ENCODE results near the gene PAEP.
"Not testable (repeated sequence)": the region's sequence is repeated elsewhere in the genome, so short reads cannot be mapped to it uniquely, and the experiment has no call there.

Gene PAEP

DNA sequence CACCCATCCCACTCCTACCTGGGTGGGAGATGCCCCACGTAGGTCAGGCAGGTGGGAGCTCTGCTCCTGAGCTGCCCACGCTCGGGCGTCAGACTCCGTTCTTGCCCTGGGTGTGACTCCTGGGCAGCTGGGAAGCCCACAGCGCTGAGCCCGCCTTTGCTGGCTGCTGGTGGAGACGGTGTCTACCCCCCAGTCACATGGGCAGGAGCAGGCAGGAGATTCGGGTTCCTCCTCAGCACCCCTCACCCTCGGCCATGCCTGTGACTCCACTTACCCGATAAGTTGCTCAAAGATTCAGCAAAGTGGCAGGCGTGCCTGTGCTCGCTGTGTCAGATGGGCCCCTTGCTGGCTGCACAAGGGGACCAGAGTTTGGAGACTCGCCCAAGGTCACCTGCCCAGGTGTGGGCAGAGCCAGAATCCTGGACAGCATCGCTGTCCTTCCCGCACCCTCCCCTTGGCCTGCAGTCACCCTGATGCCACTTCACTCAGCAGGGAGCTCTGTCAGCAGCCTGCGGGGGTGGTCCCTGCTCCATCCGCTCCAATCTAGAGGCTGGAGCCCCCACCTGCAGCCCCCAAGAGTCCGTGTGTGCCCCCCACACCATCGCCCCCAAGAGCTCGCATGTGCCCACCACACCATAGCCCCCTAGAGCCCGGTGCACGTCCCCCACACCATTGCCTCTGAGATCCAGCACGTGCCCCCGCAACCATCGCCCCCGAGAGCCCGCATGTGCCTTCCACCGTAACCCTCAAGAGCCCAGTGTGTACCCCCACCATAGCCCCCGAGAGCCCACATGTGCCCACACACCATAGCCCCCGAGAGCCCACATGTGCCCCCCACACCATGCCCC, 36.1 kb upstream of the PAEP start:
- ChIA-PET POLR2A (no interaction called here), CTCF (interaction anchor here (2.5 kb wide), 1 partner anchor 20 kb away, joined by 17 read pairs; no protein-coding TSS in a partner anchor)
- TF ChIP-seq, protein P1, sequence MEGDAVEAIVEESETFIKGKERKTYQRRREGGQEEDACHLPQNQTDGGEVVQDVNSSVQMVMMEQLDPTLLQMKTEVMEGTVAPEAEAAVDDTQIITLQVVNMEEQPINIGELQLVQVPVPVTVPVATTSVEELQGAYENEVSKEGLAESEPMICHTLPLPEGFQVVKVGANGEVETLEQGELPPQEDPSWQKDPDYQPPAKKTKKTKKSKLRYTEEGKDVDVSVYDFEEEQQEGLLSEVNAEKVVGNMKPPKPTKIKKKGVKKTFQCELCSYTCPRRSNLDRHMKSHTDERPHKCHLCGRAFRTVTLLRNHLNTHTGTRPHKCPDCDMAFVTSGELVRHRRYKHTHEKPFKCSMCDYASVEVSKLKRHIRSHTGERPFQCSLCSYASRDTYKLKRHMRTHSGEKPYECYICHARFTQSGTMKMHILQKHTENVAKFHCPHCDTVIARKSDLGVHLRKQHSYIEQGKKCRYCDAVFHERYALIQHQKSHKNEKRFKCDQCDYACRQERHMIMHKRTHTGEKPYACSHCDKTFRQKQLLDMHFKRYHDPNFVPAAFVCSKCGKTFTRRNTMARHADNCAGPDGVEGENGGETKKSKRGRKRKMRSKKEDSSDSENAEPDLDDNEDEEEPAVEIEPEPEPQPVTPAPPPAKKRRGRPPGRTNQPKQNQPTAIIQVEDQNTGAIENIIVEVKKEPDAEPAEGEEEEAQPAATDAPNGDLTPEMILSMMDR (IDR thresholded peaks at IDR 0.05; ENCODE audit: insufficient read depth, low read length, missing control alignments): no peak
- no peak overlapping the region for H3K4me3 ChIP-seq (ENCODE audit: low read depth, low read length)
- DNase-seq (ENCODE audit: low read depth, low spot score): no peak

DNA sequence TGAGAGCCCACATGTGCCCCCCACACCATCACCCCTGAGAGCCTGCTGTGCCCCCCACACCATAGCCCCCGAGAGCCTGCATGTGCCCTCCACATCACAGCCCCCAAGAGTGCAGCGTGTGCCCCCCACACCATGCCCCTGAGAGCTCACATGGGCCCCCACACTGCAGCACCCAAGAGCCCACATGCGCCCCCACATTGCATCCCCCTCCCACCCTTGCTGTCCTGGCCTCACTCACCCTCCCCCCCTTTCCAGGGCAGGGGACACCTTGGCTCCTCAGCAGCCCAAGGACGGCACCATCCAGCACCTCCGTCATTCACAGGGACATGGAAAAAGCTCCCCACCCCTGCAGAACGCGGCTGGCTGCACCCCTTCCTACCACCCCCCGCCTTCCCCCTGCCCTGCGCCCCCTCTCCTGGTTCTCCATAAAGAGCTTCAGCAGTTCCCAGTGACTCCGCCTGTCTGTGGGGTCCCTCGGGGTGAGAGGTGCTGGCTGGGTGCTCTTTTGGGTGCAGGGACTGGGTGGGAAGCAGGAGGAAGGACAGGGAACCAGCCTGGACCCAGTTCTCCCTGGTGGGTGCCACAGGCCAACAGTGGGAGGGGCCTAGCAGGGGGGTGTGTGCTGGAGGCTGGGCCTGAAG, 35.3 kb upstream of the PAEP start:
- TF ChIP-seq, protein P1 (IDR thresholded peaks at IDR 0.05; ENCODE audit: insufficient read depth, low read length, missing control alignments): no peak
- CTCF ChIA-PET: interaction anchor here (2.5 kb wide), 1 partner anchor 21 kb away, joined by 17 read pairs; no protein-coding TSS in a partner anchor
- DNase-seq (ENCODE audit: low read depth, low spot score): no peak
- POLR2A ChIA-PET: no interaction called here
- H3K4me3 ChIP-seq (ENCODE audit: low read depth, low read length): no peak overlapping the region

DNA sequence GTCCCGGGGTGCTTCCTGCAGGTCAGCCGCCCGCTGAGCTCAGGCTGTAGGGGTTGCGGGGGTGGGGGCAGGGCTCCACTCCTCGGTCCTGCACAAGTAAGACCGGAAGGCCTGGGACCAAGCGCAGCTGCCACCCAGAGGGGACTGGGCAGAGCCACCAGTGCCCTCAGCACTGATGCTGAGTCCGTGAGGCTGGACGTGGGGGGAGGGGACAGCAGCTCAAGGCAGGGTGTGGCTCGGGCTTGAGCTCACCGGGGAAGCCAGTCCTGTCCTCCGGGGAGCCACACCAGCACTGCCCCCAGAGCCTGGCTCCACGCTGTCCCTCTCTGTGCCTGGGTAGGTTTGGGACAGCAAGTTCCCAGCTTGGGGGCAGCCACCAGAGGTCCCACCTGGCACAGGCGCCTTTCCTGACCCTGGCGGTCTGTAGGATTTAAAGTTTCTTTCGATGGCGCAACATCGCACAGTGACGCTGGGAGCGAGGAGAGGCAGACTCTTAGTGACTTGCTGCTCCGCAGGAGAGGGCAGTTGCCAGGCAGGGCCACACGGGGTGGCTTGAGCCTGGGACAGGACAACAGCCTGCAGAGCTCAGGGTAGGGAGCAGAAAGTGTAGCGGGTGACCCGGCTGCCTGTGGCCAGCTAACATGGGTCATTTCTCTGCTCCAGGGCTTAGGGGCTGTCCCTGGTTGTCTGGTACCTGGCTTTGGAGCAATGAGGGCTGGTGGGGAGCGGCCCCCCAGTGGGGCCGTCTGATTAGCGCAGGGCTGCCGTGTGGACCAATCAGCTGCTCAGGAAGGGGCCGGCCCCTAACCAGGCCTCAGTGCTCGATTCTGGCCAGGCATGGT, 34.6 kb upstream of the PAEP start:
- DNase-seq (ENCODE audit: low read depth, low spot score): no peak
- ChIA-PET CTCF (no interaction called here), POLR2A (no interaction called here)
- no peak overlapping the region for H3K4me3 ChIP-seq (ENCODE audit: low read depth, low read length)
- TF ChIP-seq, protein P1 (IDR thresholded peaks at IDR 0.05; ENCODE audit: insufficient read depth, low read length, missing control alignments): no peak

DNA sequence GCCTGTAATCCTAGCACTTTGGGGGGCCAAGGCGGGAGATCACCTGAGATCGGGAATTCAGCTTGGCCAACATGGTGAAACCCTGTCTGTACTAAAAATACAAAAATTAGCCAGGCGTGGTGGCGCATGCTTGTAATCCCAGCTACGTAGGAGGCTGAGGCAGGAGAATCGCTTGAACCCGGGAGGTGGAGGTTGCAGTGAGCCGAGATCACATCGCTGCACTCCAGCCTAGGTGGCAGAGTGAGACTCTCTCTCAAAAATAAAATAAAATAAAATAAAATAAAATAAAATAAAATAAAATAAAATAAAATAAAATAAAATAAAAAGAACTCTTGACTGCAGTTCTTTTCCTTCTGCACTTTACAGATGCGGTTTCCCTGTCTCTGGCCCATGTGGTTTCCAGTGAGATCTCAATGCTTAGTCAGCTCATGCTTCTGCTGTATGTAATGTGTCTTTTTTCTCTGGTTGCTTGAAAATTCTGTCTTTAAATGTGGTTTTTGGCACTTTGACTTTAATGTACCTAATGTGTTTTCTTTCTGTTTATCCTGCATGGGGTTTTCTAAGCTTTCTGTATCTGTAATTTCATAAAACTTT, 32.6 kb upstream of the PAEP start:
- POLR2A ChIA-PET: interaction anchor here (0.7 kb wide), 1 partner anchor 546 kb away, joined by 4 read pairs; no protein-coding TSS in a partner anchor
- CTCF ChIA-PET; DNase-seq (ENCODE audit: low read depth, low spot score); H3K4me3 ChIP-seq (ENCODE audit: low read depth, low read length): not testable (repeated sequence)

DNA sequence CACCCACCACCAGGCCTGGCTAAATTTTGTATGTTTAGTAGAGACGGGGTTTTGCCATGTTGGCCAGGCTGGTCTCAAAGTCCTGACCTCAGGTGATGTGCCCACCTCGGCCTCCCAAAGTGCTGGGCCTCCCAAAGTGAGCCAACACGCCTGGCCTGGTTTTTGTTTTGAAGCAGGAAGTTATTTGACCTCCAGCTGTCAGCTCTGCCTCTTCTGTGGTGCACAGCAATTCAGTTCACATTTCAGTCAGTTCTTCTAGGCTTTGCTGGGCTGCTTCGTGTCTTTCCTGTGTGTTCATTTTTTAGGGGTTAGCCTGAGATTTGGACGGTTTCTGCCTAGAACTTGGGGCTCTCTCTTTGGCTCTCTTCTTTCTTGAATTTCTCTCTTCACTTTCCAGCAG, 31.4 kb upstream of the PAEP start:
- ChIA-PET CTCF (interaction anchor here (1.1 kb wide), 1 partner anchor 24 kb away, joined by 3 read pairs; no protein-coding TSS in a partner anchor), POLR2A (no interaction called here)
- no peak for DNase-seq (ENCODE audit: low read depth, low spot score)
- H3K4me3 ChIP-seq (ENCODE audit: low read depth, low read length): no peak overlapping the region
- TF ChIP-seq, protein P1 (IDR thresholded peaks at IDR 0.05; ENCODE audit: insufficient read depth, low read length, missing control alignments): no peak

DNA sequence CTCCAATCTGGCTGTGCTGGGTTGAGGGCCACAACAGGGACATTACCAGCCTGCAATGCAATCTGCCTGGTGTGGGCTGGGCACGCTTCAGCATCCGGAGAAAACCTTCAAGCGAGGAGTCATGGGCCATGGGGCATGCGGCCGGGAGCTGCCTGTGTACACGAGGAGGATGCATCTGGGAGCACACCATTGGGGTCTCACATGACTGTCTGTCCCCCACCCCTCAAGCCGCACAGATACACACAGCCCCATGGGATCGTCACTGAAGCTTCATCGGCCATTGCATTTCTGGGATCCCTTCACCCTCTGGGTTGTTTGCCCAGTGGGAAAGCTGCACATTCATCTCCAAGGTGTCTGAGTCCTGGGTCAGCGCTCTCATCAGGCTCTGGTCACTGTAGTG, 30.5 kb upstream of the PAEP start:
- ChIA-PET POLR2A (no interaction called here), CTCF (interaction anchor here (1.0 kb wide), 1 partner anchor 26 kb away, joined by 3 read pairs; no protein-coding TSS in a partner anchor)
- TF ChIP-seq, protein P1 (IDR thresholded peaks at IDR 0.05; ENCODE audit: insufficient read depth, low read length, missing control alignments): no peak
- no peak overlapping the region for H3K4me3 ChIP-seq (ENCODE audit: low read depth, low read length)
- no peak for DNase-seq (ENCODE audit: low read depth, low spot score)
